NCI-H1436 treated with DMSO at 0.1 percent for 48 hours (cell line): ENCODE data around the gene CEP72.

Experiments
- DNase-seq: peaks from one replicate; lab custom pipeline; 2025; lab: John Stamatoyannopoulos, UW

Gene CEP72

GRCh38 chr5:617896-618295, 5.8 kb downstream of the CEP72 start:
- DNase-seq, result no peak

DNA sequence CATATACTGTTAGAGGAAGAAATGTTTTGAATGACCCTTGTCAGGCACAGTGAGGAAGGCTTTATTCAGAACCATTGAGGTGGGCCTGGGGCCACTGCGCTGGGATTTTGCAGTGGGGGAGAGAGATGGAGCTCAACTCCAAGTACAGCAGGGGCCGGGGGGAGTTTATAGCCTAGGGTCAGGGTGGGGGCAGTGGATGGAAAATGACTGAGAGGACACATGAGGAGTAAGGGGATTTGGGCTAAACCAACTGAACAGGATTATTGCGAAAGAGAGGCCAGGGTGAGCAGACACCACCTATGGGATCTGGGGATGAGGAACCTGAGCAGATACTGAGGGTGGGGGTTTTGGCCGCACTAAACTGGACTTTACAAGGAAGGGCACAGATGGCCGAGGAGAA, 6.3 kb downstream of the CEP72 start:
- DNase-seq, result no peak

- DNase-seq, result no peak
Observed at GRCh38 chr5:619444-619843, 7.3 kb downstream of the CEP72 start.

- no peak for DNase-seq
Observed at GRCh38 chr5:620152-620551, 8.0 kb downstream of the CEP72 start.

DNA sequence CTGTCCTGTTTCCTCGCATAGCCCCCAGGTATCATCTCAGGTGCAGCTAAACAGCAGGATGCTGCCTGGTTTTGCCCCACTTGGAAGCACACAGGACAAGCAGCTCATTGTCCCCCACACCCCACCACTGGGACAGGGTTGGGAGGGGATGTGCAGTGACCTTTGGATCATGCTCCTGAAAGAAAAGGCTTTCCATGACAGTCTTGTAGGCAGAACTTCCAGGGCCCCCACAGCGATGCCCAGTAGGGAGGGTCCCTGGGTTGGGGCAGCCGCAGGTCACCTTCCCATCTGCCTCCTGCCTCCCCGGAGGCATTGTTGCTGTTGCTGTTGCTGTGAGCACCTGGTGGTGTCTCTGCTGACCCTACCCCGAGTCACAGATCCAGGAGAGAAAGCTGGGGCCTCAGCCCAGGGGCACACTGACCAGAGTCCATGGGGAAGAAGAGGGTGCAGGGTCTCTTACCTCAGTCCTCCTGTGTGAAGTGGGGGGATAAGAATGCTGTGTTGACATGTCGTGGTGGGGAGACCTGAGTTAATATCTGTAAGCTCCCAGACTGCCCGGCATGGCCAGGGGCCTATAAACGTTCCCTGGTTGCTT, 8.5 kb downstream of the CEP72 start:
- no peak for DNase-seq

GRCh38 chr5:621341-621761, 9.2 kb downstream of the CEP72 start:
- DNase-seq, result no peak

DNA sequence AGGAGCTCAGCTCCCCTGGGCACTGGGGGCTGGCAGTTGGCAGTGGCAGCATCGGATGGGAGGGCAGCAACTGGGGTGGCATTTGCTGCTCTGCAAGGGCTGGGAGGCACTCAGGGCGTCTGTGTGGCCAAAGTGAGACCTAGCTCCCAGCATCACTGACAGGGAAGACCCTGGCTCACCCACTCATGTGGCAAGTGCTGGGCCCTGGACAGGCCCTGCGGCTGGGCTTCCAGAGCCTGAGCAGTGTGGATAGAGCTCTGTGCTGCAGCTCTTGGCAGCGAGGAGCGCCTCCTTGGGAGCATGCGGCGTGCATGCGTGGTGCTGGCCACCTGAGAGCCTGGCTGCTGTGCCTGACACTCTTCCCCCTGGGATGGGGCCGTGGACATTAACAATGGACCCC, 10.2 kb downstream of the CEP72 start:
- no peak for DNase-seq

DNA sequence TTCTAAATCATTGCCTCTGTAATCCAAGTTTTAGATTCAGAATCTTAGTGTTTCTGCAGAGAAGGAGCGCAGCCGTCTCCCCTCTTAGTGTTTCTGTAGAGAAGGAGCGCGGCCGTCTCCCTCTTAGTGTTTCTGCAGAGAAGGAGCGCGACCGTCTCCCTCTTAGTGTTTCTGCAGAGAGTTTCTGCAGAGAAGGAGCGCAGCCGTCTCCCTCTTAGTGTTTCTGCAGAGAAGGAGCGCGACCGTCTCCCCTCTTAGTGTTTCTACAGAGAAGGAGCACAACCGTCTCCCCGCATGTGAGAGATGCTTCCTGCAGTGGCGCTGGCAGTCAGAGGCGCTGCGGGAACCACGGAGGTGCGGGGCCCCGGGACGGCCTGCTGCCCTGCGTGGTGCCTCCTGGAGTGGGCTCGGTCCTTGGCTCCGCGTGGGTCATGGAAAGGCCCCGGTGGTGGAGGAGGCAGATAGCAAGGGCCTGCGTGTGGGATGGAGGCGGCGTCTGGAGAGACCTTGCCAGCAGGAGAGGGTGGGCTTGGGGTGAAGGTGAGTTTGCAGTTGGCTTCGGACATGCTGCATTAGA, 10.9 kb downstream of the CEP72 start:
- DNase-seq, result no peak

GRCh38 chr5:623531-623930, 11.4 kb downstream of the CEP72 start:
- DNase-seq, result no peak

DNA sequence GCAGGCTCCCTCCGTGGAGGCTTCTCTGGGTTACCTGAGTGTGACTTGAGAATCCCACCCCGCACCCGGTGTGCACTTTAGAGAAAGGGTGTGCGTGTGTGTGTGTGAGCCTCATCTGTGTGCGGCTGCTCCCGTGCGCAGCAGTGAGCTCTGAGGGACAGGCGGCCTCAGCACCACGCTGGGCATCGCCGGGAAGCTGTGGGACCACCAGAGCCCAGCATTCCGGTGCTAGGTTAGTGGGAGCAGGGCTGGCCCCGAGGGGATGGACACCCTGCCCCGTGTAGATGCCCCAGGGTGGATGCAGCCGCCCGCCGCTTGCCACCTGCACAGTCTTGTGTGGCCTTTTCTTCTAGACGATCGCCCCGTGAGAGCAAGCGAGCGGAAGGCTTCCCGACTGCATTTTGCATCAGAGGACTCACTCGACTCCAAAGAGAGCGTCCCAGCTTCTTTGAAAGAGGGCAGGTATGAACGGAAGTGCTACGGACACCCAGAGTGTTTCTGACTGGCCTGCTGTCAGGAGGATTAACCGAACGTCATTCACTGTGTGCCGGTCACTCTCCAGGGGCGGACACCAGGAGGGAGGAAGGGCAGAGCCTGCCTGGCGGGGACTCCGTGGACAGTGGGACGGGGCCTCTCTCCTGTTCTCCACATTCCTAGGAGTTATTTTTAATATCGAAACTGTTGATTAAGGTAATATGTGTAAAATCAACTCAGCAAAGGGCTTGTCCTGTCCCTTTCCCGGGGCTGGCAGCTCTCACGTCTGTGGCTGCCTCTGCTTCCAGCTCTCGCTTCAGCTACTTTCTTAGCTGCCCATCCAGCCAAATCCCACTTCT, 12.2 kb downstream of the CEP72 start:
- no peak for DNase-seq

DNA sequence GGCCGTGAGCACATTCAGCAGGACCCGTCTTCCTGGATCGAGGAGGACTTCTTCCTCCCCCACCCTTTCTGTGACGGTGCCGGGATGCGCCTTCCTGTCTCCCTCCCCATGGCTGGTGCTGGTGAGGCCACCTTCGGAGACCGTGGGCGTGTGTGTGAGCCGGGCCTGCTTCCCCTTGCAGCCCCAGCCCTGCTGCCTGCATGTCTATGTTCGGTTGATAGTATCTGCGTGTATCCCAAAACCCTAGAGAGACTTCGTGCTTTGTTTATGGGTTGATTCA, 12.8 kb downstream of the CEP72 start:
- DNase-seq, result no peak

GRCh38 chr5:625516-625915, 13.4 kb downstream of the CEP72 start:
- DNase-seq, result no peak

DNA sequence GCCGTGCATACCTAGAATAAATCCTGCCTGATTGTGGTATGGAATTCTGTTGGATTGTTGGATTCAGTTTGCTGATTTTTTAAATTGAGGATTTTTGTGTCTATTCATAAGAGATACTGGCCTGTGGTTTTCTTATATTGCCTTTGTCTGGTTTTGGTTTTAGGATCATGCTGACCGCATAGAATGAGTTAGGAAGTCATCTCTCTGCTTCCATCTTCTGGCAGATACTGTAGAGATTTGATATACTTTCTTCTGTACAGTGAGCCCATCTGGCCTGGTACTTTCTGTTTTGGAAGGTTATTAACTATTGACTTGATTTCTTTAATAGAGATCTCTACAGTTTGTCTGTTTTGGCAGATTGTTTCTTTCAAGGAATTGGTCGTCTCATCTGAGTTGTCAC, 14.7 kb downstream of the CEP72 start:
- DNase-seq, result no peak

GRCh38 chr5:627840-628239, 15.7 kb downstream of the CEP72 start:
- no peak for DNase-seq

DNA sequence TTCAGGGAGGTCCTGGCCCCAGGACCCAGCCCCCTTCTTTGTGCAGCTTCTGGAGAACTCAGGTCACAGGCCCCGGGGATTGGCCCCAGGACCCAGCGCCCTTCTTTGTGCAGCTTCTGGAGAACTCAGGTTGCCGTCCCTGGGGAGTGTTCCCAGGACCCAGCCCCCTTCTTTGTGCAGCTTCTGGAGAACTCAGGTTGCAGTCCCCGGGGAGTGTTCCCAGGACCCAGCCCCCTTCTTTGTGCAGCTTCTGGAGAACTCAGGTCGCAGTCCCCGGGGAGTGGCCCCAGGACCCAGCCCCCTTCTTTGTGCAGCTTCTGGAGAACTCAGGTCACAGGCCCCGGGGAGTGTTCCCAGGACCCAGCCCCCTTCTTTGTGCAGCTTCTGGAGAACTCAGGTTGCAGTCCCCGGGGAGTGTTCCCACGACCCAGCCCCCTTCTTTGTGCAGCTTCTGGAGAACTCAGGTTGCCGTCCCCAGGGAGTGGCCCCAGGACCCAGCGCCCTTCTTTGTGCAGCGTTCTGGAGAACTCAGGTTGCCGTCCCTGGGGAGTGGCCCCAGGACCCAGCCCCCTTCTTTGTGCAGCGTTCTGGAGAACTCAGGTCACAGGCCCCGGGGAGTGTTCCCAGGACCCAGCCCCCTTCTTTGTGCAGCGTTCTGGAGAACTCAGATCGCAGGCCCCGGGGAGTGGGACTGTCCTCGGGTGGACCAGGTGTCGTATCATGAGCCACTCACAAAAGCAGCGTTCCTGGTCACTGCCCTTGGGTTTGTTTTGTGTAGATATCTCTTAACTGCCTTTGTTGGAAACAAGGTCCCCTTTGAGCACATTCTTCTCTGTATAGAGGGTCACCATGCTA, 16.4 kb downstream of the CEP72 start:
- DNase-seq, result peak; percentile 74

DNA sequence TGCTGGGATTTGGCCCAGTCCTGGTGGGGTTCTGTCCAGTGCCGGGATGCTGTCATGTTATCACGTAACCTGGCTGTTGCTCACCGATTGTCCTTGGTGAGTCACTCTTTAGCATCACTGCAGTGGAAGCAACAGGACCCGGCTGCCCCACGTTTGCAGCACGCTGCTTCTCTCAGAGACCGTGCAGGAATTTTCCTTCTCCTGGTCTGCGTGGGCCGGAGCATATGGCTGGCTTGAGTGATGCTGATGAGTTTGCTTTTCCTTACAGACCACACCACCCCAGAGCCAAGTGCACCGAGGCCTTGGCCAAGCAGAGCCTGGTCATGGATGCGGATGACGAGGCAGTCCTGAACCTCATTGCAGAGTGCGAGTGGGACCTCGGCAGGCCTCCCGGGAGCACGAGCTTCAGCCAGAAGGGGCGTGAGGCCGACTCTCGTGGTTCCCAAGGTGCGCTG, 21.4 kb downstream of the CEP72 start:
- DNase-seq, result no peak

GRCh38 chr5:634191-634590, 22.1 kb downstream of the CEP72 start:
- no peak for DNase-seq

DNA sequence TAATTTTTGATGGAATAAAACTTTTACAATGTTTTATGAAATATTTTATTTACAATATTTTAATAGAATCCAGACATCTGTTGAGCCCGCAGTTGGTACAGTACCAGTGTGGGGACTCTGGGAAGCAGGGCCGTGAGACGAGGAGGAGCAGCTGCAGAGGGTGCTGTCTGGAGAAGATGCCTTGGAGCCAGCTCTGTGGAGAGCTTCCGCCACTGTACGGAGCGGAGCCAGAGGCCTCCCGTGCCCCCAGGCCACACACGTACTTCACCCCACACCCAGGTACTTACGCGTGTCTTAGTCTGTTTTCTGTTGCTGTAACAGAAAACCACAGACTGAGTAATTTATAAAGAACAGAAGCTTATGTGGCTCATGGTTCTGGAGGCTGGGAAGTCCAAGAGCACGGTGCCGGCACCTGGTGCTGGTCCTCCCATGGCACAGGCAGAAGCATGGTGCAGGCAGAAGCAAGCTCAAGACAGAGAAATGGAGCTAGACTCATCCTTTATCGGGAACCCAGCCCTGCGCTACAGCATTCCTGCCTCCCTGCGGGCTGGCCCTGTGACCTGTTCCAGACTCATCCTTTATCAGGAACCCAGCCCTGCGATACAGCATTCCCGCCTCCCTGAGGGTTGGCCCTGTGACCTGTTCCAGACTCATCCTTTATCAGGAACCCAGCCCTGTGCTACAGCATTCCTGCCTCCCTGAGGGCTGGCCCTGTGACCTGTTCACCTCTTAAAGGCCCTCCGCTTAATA, 23.3 kb downstream of the CEP72 start:
- DNase-seq, result no peak

- DNase-seq, result no peak
Observed at GRCh38 chr5:636951-637350, 24.8 kb downstream of the CEP72 start.

GRCh38 chr5:637581-638450, 25.7 kb downstream of the CEP72 start:
- DNase-seq, result no peak
